Measurements from ENCODE around the gene WARS2.

DNA sequence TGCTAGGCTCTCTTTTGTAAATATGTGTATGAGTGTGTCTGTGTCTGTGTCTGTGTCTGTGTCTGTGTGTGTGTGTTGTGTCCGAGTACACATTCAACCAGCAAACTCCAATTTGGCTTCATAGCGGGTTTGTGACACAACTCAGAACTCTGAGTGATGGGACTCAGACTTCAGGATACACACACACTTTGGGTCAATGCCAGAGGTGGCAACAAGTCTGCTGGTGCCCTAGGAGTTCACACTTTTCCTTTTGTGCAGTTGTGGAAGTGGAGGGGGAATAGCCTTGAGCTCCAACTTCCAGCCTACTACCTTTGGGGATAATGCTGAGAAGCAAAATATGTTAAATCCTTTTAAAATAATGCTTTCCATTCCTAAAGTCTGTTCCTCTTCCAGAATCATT, 135.7 kb downstream of the WARS2 start:
- no peak for TF ChIP-seq SRF (IDR thresholded peaks at IDR 0.05; ENCODE audit: low read depth)
- TF ChIP-seq, protein P1, sequence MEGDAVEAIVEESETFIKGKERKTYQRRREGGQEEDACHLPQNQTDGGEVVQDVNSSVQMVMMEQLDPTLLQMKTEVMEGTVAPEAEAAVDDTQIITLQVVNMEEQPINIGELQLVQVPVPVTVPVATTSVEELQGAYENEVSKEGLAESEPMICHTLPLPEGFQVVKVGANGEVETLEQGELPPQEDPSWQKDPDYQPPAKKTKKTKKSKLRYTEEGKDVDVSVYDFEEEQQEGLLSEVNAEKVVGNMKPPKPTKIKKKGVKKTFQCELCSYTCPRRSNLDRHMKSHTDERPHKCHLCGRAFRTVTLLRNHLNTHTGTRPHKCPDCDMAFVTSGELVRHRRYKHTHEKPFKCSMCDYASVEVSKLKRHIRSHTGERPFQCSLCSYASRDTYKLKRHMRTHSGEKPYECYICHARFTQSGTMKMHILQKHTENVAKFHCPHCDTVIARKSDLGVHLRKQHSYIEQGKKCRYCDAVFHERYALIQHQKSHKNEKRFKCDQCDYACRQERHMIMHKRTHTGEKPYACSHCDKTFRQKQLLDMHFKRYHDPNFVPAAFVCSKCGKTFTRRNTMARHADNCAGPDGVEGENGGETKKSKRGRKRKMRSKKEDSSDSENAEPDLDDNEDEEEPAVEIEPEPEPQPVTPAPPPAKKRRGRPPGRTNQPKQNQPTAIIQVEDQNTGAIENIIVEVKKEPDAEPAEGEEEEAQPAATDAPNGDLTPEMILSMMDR (IDR thresholded peaks at IDR 0.05 in 2 of 3, conservative IDR thresholded peaks at IDR 0.05 in 1 of 3; ENCODE audit: borderline replicate concordance in 1 of 3, insufficient read depth in 1 of 3, low read depth in 2 of 3, low read length in 2 of 3), result no peak
- TF ChIP-seq POLR2A (IDR thresholded peaks at IDR 0.05; ENCODE audit: borderline replicate concordance, extremely low read depth, insufficient read depth, insufficient read length), result no peak
- no peak for TF ChIP-seq POLR2AphosphoS5 (IDR thresholded peaks at IDR 0.05; ENCODE audit: low read depth, low read length)
- TF ChIP-seq RAD21 (IDR thresholded peaks at IDR 0.05; ENCODE audit: low read depth), result no peak
- TF ChIP-seq, protein P2, sequence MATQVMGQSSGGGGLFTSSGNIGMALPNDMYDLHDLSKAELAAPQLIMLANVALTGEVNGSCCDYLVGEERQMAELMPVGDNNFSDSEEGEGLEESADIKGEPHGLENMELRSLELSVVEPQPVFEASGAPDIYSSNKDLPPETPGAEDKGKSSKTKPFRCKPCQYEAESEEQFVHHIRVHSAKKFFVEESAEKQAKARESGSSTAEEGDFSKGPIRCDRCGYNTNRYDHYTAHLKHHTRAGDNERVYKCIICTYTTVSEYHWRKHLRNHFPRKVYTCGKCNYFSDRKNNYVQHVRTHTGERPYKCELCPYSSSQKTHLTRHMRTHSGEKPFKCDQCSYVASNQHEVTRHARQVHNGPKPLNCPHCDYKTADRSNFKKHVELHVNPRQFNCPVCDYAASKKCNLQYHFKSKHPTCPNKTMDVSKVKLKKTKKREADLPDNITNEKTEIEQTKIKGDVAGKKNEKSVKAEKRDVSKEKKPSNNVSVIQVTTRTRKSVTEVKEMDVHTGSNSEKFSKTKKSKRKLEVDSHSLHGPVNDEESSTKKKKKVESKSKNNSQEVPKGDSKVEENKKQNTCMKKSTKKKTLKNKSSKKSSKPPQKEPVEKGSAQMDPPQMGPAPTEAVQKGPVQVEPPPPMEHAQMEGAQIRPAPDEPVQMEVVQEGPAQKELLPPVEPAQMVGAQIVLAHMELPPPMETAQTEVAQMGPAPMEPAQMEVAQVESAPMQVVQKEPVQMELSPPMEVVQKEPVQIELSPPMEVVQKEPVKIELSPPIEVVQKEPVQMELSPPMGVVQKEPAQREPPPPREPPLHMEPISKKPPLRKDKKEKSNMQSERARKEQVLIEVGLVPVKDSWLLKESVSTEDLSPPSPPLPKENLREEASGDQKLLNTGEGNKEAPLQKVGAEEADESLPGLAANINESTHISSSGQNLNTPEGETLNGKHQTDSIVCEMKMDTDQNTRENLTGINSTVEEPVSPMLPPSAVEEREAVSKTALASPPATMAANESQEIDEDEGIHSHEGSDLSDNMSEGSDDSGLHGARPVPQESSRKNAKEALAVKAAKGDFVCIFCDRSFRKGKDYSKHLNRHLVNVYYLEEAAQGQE (IDR thresholded peaks at IDR 0.05; ENCODE audit: low read depth), result no peak
- TF ChIP-seq, protein P3, sequence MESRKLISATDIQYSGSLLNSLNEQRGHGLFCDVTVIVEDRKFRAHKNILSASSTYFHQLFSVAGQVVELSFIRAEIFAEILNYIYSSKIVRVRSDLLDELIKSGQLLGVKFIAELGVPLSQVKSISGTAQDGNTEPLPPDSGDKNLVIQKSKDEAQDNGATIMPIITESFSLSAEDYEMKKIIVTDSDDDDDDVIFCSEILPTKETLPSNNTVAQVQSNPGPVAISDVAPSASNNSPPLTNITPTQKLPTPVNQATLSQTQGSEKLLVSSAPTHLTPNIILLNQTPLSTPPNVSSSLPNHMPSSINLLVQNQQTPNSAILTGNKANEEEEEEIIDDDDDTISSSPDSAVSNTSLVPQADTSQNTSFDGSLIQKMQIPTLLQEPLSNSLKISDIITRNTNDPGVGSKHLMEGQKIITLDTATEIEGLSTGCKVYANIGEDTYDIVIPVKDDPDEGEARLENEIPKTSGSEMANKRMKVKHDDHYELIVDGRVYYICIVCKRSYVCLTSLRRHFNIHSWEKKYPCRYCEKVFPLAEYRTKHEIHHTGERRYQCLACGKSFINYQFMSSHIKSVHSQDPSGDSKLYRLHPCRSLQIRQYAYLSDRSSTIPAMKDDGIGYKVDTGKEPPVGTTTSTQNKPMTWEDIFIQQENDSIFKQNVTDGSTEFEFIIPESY (IDR thresholded peaks at IDR 0.05; ENCODE audit: extremely low read depth, insufficient replicate concordance, low read length), result no peak
- TF ChIP-seq EZH2phosphoT487 (IDR thresholded peaks at IDR 0.05; ENCODE audit: borderline replicate concordance), result no peak
